GM21515 (cell line): Measurements from ENCODE around the gene SYT6.

Experiments
- ATAC-seq: cut with Tn5 transposase; IDR thresholded peaks from one replicate; pipeline ENCODE4 v1.9.1; 2021; ENCODE audit not compliant: unreplicated experiment

SYT6 gene

DNA sequence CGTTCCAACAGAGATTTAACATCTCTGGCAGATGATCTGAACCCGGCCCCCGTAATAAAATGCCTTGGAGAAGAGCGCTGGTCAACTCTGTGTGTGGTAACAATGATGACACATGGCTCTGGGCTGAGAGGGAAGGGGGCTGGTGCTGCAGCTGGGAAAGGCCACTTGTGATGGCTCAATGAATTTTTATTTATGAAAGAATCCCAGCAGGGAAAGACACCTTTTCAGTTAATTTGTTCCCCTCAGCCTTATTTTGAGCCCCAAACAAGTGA, 59.4 kb downstream of the SYT6 start:
- no peak for ATAC-seq

DNA sequence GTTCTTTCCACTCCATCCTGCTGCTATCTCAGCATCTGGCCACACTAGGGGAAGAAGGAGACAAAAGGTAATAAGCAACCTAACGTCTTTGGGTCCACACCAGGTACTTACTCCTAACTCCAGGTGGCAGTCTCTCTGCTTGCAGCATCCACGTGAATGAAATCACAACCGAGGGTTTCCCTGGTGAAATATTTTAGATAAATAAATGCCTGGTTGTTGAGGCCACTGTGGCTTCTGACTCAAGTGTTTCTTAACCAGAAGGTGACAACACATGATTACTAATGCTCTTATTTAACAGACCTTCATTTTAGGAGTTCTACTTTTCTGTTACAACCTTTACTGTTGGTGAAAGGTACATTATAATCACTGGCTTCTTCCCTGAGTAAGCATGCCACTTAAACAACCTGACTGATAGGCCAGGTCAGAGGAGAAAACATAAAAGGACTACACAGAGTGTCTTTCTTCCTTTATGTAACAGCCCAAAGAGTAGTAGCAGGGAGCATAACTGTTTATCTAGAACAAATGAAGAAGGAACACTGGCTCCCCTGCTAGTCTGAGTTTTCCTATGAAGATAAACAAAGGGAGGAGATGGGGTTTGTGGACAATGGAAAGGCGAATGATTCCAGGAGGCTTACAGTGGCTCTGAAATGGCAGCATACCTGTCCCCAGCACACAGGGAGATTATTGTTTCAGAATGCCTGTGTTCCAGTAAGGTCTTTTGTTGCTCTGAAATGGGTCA, 59.9 kb downstream of the SYT6 start:
- no peak for ATAC-seq

DNA sequence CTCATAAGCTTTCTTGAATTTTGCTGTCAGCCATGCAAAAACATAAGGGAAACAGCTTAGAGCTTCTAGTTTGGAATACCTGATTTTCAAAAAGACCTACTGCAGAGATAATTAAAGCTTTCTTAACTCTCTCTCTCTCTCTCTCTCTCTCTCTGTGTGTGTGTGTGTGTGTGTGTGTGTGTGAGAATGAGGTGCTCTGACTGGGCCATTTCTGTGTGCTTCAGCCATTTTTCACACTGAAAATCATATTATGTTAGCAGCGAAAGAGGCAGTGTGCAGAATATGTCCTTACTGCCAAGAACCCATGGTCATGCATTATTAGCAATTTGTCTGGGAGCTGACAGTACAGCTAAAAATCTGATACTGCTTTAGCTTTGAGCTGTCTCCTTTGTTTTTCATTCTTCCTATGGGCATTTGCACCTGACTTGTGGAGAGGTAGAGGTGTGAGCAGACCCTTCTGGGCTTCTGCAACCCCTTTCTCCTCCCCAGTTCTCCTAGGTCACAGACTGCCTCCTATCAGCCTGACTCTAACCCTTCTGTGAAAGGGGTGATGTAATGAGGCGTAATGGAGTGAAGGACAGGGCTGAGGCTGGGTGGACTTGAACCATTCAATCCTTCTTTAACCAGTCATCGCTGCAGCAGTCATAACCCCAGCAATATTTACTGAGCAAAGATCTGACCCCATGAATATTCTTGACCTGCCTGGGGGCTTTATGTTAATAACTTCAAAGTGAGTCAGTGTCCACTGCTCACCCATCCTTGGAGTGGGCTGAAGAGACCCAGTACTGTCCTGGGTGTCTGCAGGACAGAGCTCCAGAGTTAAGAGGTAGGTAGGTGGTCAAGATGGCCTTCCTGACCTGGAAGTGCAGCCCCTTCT, 61.2 kb downstream of the SYT6 start:
- no peak for ATAC-seq

DNA sequence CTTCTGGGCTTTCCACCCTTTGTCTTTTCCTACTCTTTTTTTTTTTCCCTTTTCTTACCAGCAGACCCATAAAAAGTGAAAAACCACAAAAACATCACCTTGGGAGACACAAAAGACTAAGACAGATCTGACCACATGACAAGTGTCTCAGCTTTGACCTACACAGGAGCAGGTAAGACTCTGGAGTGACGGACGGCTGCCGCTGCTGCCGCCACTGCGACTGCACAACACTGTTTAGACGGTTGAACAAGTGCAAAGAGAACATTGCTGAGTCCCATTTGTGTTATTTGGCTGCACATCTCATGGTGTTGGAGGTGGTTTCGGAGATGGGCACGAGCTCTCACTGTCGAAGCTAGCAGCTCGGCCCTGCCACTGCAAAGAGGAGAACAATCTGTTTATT, 62.0 kb downstream of the SYT6 start:
- ATAC-seq, result no peak

DNA sequence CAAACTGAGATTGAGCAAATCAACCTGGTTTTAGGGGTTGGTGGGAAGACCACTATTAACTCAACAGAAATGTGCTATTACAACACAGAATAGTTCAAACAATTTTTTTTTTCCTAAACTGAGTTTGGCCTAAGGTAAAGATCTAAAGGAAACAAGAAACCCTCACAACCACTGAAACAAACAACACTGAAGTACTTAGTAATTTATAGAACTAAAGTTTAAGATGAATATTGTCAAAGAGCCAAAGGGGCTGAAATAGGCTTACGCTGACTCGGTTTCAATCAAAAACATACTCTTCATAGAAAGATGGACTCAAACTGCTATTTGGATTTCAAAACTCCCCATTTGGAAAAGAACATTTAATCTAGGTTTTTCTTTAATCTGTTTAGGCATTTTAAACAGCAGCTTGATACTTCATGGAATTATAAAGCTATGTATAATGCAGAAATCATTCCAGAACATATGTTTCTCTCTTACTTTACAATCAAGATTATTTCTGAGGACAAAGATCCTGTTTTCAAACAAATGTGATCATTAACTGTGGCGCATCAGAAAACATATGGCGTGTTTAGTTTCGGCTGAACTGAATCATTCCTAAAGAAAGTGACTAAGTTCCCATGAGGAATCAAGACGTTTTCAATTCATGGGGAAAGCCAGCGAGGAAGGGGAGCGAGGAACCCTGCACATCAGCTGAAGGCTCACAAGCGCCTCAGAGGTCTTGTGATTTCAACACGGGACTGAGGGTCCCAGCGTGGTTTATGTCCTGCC, 62.7 kb downstream of the SYT6 start:
- ATAC-seq, result no peak

DNA sequence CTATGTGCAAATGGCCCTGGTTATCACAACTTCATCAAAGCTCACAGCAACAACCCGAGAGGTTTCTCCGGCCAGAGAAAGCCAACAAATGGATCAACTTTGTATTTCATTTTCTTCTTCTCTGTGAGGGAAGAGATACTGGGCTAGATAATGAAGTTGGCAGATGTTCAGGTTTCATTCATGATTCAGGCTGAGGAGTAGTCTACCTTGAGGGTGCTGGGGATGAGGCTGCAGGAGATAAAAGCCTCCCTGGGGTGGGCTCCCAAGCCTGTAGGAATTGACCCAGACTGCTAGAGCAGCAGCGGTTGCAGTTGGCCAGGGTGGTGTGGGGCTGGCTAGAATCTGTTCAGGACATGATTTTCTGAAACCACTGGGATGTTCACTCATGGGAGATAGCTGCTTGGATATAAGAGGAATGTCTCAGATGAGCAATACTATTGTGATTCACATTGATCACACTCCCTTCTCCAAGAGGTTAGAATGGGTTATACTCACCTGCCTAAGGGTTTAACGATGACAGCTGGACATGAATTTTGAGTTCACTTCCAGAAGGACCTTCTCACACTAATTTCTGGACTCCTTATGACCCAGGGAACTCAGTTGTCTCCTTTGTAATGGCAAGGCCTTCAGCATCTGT, 64.0 kb downstream of the SYT6 start:
- no peak for ATAC-seq

DNA sequence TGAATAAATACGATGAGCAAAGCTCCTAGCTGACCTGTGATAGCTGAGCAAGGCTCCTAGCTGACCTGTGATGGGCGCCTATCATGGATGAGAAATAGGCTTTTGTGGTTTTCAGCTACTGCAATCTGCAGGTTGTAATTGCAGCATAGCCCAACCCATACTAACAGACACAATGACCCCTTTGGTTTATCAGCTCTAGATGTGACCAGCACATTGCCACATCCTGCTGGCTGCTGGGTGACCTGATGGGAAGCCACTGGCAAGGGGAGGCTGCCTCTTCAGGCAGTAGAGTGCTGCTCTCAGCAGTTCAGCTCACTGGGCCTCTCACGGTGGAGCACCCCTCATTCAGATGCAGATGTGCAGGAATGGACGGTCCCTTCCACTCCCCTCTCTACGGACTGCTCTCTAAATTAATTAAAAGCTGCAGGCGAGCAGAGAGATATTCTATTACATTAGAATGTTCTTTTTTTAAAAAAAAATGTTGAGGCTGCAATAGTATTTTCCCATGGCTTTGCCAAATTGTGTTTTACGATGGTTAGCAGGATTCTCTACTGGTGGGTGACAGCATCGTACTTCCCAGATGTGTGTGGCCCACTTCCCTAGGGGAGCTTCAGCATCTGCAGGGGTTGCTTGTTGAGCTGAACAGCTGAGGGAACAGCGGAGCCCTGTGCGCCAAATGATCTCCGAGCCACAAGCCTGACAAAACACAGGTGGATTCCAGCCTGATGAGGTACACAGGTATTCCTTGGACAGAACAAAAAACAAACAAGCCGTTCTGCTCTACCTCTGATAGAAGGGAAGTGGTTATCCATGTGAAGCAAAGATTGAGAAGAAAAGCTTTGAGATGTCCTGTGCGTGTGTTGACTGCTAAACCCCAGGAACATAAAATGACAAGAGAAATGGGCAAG, 65.0 kb downstream of the SYT6 start:
- no peak for ATAC-seq

DNA sequence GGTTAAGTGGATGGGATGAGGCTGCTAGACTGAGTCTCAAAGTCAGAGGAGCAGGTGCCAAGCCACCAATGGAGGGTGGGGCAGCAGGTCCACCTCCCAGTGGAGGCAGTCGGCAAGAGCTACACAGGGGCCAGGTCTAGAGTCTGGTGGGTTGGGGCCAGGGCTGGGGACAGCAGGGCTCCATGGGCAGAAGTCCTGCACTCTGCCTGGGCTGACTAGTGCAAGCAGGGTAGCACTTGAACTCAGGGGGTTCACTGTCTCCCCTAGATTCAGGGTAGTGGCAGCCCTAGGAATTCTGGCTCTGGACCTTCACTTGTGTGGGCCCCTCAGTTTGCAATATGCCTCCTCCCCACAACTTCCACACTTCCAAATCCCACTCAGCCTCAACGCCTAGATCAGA, 66.2 kb downstream of the SYT6 start:
- no peak for ATAC-seq

DNA sequence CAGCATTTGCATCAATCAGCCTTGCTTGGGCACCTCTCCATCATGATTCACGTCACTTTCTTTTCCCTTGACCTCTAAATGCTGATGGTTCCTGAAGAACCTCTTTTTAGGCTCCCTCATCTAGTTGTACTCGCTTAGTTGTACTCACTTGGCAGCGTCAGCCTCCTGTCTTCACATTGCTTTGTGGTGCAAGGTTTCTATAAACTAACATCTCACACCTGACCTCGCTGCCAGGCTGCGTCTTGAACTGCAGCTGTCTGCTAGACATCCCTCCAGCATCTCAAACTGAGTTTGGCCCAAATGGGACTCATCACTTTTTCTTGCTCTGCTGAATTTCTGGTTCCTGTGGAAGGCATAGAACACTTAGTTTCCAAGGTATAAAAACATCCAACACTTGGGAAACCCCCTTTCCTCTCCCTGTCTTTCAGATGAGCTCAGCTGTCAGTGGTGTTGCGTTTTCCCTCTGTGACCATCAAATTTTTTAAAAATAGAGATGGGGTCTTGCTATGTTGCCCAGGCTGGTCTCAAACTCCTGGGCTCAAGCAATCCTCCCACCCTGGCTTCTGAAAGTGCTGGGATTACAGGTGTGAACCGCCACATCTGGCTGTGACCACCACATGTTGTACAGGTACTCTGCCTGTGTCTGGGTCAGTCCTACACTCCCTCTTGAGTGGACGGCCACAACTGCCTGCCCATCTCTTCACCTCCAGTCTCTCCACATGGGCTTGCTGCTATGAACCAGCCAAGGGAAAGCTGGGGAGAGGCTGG, 66.9 kb downstream of the SYT6 start:
- ATAC-seq, result no peak

DNA sequence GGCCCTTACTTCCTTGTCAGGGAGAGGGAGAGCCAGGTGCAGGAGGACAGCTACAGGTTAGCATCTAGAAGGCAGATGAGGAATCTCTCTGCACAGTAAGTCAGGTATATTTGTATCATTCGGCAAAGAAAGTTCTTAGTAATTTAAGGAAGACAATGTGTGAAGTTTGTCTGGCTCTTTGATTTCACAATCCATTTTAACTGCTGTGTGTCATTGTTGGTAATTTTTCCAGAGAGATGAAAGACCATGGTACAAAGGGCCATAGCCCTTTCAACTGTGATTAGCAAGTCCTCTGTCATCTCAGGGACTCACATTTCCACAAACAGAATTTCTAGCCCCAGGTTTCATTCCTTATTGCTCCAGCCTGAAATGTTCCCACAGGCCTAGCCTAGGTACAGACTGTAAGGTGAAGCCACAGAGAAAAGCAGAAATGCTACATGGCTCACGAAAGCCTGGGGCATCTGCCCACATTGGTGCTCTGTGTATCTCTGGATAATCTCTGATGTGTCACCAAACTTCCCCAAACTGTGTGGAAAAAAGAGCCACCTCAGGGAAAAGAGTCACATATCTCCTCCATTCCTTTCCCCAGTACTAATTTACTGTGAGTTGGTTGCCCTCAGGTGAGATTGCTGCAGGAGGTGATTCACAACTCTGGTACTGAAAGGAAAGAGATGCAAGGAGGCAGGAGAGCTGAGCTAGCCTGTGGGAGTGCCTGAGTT, 70.6 kb downstream of the SYT6 start:
- ATAC-seq, result no peak

DNA sequence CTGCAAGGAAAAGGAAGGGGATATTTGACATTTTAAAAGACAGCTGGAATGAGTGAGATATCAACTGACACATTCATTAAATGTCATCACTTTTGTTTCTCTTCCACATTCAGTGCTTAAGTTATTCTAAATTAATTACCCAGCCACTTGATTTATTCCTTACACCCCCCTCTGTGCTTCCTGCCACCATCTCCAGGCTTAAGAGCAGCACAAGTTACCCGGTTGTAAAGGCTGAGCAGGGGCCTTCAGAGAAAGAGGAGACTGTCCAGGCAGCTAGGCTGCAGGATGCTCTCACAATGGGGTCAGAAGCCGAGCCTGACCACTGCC, 71.4 kb downstream of the SYT6 start:
- ATAC-seq, result no peak

DNA sequence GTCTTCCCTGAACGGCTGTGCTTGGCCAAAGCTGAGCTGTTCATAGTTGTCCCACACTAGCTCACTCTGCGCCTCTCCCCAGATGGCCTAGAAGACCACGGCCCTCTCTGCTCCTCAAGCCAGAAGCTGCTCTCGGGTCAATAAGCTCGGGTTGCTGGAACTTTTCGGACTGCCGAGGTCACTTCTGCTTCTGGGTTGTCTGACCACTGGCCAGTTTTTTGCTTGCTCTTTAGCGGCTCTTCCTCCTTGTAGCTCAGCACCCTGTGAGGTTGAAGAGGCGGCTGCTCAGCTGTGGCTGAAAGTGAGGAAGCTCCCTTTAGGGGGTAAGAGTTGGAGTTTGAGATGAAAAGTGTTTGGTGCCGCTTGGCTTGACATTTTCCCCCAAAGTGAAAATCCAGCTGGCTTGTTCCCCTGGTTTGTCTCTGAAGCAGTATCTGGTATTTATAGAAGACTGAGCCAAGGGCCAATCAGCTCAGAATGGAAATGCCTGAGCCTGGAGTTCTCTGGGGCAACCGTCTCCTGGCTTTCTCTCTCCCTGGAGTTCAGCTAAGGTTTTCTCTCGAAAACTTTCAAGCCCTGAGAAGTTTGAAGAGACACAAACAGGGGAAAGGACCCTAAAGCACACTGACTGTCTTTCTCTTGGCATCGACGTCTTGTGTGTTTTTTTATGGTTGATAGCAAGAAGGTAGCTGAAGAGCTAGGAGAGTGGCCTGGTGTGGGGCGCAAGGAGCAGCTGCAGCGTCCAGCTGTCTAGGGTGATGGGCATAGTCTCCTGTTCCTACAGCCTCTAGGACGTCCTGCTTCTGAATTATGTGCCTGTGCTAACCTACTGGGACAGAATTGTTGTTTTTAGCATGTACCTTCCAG, 72.0 kb downstream of the SYT6 start:
- no peak for ATAC-seq

DNA sequence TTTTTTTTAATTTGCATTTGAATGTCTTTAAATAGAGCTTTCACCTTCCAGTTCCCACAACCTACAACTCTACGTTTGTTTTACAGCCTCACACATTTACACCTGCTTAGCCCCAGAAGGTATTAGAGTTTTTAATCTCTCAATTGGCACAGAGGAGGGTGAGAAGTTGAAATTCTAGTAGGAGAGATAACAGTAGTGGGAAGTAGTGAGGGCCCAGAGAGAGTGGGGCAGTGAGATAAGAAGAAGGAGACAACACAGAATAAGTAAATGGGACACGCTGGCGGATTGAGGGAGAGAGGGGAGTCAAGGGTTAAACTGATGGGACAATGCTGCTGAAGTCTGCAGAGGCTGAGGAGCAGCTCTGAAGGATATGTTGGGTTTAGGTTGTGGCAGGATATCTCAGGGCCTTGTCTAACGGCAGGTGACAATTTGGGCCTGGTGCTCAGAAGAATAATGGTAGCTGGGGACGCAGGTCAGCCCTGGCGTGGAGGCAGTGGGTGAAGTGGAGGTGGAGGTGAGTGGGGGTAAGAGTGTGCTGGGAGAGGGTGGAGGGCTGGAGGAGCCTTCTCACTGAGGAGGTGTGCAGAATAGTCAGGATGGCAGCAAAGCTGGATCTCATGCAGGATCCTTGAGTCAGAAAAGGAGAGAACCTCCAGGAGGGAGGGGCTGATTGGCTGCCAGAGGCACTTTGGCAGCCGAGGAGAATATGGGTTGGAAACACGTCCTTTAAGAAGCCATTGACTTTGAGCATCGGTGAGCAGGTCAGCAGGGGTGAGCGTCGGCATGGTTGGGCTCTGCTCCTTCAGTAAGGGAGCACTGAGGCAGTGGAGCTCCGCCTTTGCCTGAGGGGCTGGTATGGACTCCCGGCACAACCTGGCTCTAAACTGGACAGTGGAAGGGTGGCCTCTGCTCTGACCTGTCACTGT, 72.9 kb downstream of the SYT6 start:
- no peak for ATAC-seq

DNA sequence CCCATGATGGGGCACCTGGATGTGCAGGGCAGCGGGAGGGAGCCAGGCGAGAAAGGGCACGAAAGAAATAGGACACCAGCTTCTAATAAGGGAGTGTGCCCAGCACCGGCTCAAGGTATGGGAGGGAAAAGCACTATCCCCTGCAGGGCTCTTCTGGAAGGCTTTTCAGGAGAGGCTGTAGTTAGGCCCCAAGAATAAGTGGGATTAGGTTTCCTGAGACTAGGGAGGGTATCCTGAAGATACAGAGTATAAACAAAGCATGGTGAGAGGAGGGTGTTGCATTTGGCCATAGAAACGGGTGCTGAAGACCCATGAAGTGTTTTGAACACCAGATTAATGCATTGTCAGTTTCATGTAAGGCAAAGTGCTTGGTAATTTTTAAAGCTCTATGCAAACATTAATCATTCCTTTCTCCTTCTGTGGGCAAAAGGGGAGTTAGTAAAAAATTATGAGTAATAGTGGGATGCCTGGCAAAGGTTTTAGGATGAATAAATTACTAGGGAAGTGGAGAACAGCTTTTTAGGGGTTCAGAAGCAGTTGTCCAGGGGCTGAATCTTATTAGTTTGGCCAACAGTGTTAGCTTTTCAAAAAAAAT, 74.0 kb downstream of the SYT6 start:
- ATAC-seq, result no peak

DNA sequence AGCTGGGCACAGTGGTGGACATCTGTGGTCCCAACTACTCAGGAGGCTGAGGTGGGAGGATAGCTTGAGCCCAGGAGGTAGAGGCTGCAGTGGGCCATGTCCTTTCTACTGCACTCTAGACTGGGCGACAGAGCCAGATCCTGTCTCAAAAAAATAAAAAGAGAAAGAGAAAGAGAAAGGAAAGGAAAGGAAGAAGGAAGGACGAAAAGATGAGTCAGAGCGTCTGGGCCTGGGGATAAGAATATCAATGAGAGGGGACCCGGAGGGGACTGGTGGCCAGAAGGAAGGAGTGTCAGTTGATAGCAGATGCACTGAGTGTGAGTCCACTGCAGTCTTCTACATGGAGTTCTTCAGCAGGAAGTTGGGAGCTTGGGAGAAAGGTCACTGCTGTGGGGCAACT, 75.6 kb downstream of the SYT6 start:
- ATAC-seq, result no peak

DNA sequence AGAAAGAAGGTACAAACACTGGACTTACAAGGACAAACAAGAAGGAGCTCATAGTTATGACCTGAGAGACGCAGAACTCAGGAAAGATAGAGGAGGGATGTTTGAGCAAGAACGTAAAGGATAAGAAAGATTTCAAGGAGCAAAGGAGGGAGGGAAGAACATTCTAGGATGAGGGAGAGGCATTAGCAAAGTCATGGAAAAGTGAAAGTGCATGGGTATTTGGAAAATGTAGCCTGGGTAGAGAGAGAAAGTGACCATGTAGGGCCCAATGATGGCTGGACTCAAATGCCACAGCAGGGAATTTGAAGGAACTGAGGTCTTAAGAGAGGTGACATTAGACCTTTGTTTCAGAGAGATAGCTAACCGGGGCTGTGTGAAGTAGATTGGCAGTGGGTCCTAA, 76.5 kb downstream of the SYT6 start:
- no peak for ATAC-seq

DNA sequence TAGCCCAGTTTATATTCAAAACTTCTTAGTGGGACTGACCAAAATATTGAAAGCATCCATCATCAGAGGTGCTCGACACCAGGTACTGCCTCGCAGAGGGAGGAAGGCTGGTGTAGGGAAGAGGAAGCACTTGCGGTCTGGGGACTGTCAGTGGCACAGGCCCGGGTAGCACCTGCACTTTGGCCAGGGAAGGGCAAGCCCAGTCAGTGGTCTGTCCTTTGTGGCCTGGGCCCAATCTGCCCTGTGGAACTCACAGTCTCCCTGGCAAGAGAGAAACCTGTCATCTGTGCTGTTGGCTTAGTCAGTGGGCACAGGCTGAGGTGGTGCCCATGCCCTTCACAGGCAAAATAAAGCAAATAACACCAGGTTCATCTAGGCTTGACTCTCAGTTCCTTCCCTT, 77.4 kb downstream of the SYT6 start:
- no peak for ATAC-seq
